Hematopoietic multipotent progenitor cell treated with erythropoietin and hydrocortisone succinate and interleukin-3 and kit ligand, for 6 days (in vitro differentiated cells): ENCODE results near the gene SGSM1.

Experiments used
- DNase-seq: peaks from one replicate; pipeline ENCODE4 v3.0.0-alpha.2; 2015

SGSM1 gene, protein sequence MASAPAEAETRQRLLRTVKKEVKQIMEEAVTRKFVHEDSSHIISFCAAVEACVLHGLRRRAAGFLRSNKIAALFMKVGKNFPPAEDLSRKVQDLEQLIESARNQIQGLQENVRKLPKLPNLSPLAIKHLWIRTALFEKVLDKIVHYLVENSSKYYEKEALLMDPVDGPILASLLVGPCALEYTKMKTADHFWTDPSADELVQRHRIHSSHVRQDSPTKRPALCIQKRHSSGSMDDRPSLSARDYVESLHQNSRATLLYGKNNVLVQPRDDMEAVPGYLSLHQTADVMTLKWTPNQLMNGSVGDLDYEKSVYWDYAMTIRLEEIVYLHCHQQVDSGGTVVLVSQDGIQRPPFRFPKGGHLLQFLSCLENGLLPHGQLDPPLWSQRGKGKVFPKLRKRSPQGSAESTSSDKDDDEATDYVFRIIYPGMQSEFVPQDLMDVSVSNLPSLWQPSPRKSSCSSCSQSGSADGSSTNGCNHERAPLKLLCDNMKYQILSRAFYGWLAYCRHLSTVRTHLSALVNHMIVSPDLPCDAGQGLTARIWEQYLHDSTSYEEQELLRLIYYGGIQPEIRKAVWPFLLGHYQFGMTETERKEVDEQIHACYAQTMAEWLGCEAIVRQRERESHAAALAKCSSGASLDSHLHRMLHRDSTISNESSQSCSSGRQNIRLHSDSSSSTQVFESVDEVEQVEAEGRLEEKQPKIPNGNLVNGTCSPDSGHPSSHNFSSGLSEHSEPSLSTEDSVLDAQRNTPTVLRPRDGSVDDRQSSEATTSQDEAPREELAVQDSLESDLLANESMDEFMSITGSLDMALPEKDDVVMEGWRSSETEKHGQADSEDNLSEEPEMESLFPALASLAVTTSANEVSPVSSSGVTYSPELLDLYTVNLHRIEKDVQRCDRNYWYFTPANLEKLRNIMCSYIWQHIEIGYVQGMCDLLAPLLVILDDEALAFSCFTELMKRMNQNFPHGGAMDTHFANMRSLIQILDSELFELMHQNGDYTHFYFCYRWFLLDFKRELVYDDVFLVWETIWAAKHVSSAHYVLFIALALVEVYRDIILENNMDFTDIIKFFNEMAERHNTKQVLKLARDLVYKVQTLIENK

DNA sequence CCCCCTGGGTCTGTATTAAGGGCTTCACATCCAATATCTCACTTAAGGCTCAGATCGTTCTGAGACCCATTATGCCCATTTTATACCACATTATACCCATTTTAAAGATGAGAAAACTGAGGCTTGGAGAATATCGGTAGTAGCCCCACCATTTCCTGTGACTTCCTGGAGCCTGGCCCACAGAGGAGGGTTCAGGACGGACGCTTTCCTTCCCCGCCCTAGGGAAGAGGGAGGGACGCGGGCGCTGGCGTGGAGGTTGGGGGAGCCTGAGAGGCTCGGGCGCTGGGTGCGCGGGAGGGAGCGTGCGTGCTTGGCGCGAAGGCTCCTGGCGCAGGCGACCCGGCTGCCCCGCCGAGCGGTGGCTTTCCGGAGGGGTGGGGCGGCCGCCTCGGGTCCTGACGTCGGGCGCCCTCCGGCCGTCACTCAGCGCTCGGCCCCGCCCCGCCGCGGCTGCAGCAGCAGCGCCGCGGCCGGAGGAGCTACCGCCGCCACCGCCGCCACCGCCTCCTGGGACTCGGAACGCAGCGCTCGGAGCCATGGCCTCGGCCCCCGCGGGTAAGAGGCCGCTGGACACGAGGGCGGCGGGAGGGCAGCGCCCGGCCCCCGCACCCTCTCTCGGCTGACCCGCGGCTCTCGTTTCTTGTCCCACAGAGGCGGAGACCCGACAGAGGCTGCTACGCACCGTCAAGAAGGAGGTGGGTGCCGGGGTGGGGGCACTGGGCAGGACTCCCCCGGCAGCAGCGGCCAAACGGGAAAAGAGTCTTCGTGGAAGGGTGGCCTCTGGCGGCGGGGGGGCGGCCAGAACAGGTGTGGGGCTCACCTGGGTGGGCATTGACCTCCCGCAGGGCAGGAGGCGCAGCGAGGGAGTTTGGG lies at the start of gene SGSM1:
TSS of gene SGSM1 (plus strand) at position 422 of the 873 bp plus-strand sequence. CDS start at position 537, 115 bp downstream.
- DNase-seq, result peak; percentile 88

DNA sequence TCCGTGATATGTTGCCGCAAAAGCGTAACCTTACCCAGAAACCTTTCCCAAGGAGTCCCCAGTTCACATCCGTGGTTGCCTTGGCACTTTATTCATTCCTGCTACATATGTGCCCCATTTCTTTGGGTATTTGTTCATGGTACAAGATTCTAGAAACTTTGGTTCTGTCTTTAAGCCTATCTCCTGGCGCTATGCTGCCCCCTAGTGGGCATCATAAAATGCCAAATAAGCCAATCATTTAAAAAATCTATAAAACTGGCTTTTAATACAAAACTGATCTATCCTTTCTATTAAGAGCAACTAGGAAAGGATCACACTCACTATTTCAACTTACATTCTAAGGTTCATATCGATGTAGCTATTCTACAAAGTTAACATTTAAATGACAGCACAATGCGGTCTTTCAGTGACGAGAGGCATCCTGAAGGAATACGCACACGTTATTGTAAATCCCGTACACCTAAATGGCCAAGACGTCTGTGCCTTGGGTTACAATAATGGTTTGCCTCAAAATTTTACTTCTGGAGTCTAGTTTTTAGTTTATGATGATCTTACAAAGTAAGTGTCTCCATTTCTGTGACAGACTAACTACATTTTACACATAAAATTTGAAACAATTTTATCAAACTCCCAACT lies 47.7 kb upstream of the SGSM1 start:
- DNase-seq, result peak; percentile 93

- no peak for DNase-seq
These were observed 46.2 kb upstream of the SGSM1 start for GRCh38 chr22:24759765-24760164.

GRCh38 chr22:24760708-24761306 lies 45.2 kb upstream of the SGSM1 start:
- DNase-seq, result no peak

DNA sequence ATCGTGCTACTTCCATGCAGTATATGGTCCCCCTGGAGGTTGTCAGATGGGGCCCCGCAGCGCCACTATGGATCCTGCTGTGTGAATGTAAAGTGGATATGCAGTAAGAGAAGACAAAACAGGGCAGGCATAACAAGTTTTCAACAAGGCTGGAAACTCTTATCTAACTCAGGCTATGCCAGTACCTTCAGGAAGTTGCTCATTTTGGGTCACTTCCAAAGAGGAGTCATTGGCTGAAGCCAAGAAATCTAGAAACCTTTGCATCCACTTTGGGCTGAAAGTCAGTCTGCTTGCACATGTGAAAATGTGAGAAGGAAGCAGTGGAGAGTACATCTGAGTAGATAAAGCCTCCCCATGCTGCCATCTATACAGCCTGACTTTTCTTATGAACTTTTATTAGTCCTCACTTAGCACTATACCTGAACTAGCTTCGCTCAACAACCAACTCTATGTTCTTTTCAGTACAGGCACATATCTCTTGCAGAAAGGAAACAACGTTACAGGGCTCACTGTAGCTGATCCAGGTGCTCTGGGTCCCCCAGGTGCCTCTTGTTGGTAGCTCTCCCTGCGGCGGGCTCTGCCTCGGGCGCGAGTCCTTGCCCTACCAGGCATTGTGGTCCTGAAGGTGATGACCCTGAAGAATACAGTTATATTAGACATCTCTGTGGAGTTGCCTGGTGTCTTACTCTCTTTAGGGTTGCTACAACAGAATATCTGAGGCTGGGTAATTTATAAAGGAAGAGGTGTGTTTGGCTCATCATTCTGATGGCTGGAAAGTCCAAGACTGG lies 43.9 kb upstream of the SGSM1 start:
- no peak for DNase-seq

- DNase-seq, result no peak
These were observed 42.0 kb upstream of the SGSM1 start for GRCh38 chr22:24763872-24764485.

DNA sequence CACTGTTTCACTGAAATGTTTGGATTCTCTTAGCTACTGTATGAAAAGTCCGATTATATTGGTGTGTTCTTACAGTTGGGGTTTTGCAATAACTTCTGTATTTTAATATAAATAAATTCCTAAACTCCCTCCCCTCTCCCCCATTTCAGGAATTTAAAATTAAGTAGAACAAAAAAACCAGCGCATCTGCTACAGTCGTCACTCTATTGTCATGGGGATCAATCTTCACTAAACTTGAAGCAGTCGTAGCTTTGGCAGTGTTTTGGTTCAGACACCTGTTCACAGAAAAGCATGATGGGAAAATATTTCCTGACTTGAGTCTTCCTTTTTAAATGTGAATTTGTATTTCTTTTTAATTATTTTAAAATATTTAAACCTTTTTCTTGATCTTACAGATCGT lies 40.8 kb upstream of the SGSM1 start:
- no peak for DNase-seq

GRCh38 chr22:24768537-24769374 lies 37.3 kb upstream of the SGSM1 start:
- DNase-seq, result peak; percentile 79

DNA sequence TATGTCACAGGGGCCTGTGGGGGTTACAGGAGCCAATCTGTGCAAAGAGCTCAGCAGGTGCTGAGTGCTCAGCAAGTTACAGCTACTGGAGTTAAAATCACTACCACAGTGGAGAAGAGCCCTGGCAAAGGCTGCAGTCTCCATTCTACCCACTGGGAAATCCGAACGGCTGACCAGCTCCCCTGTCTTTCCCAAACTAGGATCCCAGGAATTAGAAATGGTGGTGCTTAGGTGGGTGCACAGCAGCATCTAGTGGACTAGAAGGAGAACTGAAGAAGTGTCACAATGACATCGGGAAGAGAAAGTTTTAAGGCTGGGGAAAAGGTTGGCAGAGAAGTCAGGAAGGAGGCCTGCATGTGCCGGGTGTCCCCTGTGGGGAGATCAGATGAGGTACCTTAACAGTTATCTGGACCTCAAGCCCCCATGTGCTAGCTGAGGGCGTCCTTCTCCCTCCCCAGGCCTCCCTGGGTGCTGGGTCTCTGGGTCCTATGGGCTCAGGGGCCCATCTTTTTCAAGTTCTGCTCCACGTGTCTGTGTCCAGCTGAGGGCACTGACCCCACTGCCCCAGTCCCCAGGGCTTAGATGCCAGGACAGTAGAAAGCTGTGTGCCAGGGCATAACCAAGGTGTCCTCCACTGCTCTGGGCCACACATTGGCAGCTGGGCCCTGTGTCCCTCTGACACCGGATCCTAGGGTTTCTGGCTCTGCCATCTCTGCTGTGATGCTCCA lies 33.4 kb upstream of the SGSM1 start:
- DNase-seq, result peak; percentile 39

- DNase-seq, result no peak
These were observed 30.1 kb upstream of the SGSM1 start for GRCh38 chr22:24775769-24776492.

DNA sequence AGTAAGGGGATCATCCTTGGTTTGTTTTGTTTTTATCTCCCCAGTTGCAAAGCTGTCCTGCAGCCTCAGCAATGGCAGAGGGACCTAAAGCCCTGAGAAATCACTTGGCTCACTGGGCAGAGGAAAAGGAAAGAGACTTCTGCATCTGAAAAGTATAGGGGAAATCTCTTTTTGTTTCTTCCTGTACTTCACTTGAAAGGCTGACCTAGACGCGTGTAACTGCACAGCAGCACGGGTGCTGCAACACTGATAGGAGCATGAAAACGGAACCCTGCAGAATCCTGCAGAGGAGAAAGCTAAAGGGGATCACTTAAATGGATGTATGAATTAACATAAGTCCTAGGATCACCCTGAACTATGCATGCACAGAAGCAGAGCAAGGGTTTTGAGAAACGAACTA lies 29.5 kb upstream of the SGSM1 start:
- no peak for DNase-seq

GRCh38 chr22:24789516-24789915 lies 16.5 kb upstream of the SGSM1 start:
- DNase-seq, result no peak

GRCh38 chr22:24791362-24791761 lies 14.6 kb upstream of the SGSM1 start:
- DNase-seq, result no peak

GRCh38 chr22:24796056-24796455 lies 10.0 kb upstream of the SGSM1 start:
- DNase-seq, result no peak

- no peak for DNase-seq
These were observed 9.2 kb upstream of the SGSM1 start for GRCh38 chr22:24796860-24797259.

DNA sequence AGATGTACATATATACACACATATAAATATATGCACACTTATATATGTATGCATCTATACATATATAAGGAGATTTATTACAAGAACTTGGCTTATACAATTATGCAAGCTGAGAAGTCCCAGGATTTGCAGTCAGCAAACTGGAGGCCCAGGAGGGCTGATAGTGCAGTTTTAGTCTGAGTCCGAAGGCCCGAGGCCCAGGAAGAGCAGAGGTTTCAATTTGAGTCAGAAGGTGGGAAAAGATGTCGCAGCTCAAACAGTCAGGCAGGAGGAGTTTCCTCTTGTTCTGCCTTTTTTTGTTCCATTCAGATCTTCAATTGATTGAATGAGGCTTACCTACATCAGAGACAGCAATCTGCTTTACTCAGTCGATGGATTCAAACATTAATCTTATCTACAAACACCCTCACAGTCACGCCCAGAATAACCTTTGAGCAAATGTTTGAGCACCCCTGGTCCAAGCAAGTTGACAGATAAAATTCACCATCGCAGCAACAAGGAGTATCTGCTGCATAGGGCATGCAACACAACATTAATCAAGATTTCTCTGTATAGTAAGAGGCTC lies 4.0 kb upstream of the SGSM1 start:
- DNase-seq, result no peak

DNA sequence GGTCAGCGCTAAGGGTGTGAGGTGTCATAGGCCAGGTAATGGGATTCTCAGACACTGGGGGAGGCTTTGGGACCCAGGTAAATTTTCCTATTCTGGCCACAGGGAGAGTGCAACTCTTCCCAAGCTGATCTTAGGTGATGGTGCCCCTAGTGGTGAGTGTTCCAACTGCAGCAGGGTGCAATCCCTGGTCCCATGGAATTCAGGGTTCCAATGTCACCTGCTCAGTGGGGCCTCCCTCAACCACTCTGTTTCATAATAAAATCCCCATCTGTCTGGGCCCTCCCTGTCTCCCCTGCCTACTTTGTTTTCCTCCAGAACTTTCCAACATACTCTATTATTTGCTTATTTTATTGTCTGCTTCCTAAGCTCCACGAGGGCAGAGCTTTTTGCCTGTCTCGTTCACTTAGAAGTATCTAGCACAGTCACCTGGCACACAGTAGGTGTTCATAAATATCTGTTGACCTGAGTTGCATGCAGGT lies 2.9 kb upstream of the SGSM1 start:
- peak; percentile 77 for DNase-seq
